Common myeloid progenitor, CD34-positive (primary cell): ENCODE results near the gene HTR2A.

Source experiments
- CTCF ChIA-PET: fragments of 350-600 bp; sonication (Branson Sonifier 250); formaldehyde crosslinking; loops from one replicate; lab custom pipeline; 2021; ENCODE audit warnings: antibody characterized with exemption; lab: Charles Lee
- POLR2A ChIA-PET: fragments of 350-600 bp; sonication (Branson Sonifier 250); formaldehyde crosslinking; loops from one replicate; lab custom pipeline; 2021; ENCODE audit warnings: antibody characterized with exemption; lab: Charles Lee
- DNase-seq, 3 donors: peaks; one replicate each; pipeline versions ENCODE4 v3.0.0 to v3.0.0-alpha.2; 2013
- H3K27ac ChIP-seq, 2 experiments: 1 replicate in 1 of 2; 2 replicates in 1 of 2; pipeline ENCODE4 v1.7.0; 2013; ENCODE audit warnings: inconsistent platforms in 2 of 2, low read length in 2 of 2, mild to moderate bottlenecking in 2 of 2, low read depth in 1 of 2, moderate library complexity in 1 of 2; ENCODE audit not compliant: severe bottlenecking in 2 of 2, insufficient read depth in 1 of 2, poor library complexity in 1 of 2
- H3K27me3 ChIP-seq, 5 experiments: replicated peaks in 2 of 5; 1 replicate in 3 of 5; 2 replicates in 2 of 5; pipeline versions ENCODE4 v1.6.1 to v1.7.0; 2013; ENCODE audit warnings: low read length in 4 of 5, mild to moderate bottlenecking in 2 of 5, moderate library complexity in 2 of 5, inconsistent platforms in 1 of 5; ENCODE audit not compliant: insufficient read depth in 5 of 5, control insufficient read depth in 4 of 5
- H3K36me3 ChIP-seq, 4 experiments: 1 replicate in 2 of 4; 2 replicates in 2 of 4; pipeline versions ENCODE4 v1.6.1 to v1.7.0; 2013; ENCODE audit warnings: low read length in 3 of 4, control low read depth in 1 of 4, mild to moderate bottlenecking in 1 of 4; ENCODE audit not compliant: control insufficient read depth in 4 of 4, insufficient read depth in 4 of 4
- H3K4me1 ChIP-seq, 4 experiments: 1 replicate in 3 of 4; 2 replicates in 1 of 4; pipeline versions ENCODE4 v1.6.1 to v1.7.1; 2013; ENCODE audit warnings: low read length in 3 of 4, mild to moderate bottlenecking in 3 of 4, control low read depth in 1 of 4, inconsistent platforms in 1 of 4, moderate library complexity in 1 of 4; ENCODE audit not compliant: control insufficient read depth in 4 of 4, insufficient read depth in 4 of 4; ENCODE audit errors: control extremely low read depth in 1 of 4
- H3K4me3 ChIP-seq, 7 experiments: 1 replicate in 4 of 7; 2 replicates in 3 of 7; pipeline versions ENCODE4 v1.5.1 to v1.7.0; 2013; ENCODE audit warnings: mild to moderate bottlenecking in 7 of 7, low read length in 6 of 7, moderate library complexity in 6 of 7, inconsistent platforms in 2 of 7, low read depth in 2 of 7, control low read depth in 1 of 7; ENCODE audit not compliant: insufficient read depth in 4 of 7, control insufficient read depth in 1 of 7; ENCODE audit errors: extremely low read depth in 1 of 7
- H3K9me3 ChIP-seq, 5 experiments: 1 replicate in 4 of 5; 2 replicates in 1 of 5; pipeline versions ENCODE4 v1.6.1 to v1.7.1; 2013; ENCODE audit warnings: low read length in 4 of 5, mild to moderate bottlenecking in 2 of 5, inconsistent platforms in 1 of 5, low read depth in 1 of 5, moderate library complexity in 1 of 5; ENCODE audit not compliant: control insufficient read depth in 4 of 5, insufficient read depth in 2 of 5; ENCODE audit errors: control extremely low read depth in 1 of 5
- WGBS: methylation state at CpG from one replicate; pipeline ENCODE4 v1.1.5; 2013; ENCODE audit not compliant: insufficient coverage; 5-methylcytosine and 5-hydroxymethylcytosine counted together

The HTR2A gene

DNA sequence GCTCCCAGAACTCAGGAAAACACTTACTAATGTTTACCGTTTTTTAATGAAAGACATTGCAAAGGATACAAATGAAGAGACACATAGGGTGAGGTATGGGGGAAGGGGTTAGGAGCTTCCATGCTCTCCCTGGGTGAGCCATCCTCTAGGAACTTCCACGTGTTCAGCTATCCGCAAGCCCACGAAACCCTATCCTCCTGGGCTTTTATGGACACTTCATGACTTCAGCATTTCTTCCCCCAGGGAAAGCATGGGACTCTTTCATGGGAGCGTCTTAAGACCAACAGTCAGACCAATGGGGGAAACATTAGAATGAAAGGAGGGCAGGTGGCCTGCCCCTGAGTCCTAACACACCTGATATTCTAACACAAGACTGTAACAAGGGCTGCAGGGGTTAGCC, 93.3 kb downstream of the HTR2A start:
- WGBS, result 94% methylated on average over 4 of the region's 5 CpGs
- CTCF ChIA-PET, result interaction anchor here (0.8 kb wide), 1 partner anchor 12 kb away, joined by 3 read pairs; no protein-coding TSS in a partner anchor
- no peak for DNase-seq
- H3K27me3 ChIP-seq, result no peaks in the 10 kb centered on the region
- no peak overlapping the region for H3K27ac ChIP-seq
- no peaks in the 10 kb centered on the region for H3K36me3 ChIP-seq
- no peak overlapping the region for H3K4me3 ChIP-seq
- no peaks in the 10 kb centered on the region for H3K4me1 ChIP-seq
- H3K9me3 ChIP-seq, result peaks cover 0 to 2% (median 0%) of the 10 kb centered on the region in 5 experiments
- POLR2A ChIA-PET, result no interaction called here

DNA sequence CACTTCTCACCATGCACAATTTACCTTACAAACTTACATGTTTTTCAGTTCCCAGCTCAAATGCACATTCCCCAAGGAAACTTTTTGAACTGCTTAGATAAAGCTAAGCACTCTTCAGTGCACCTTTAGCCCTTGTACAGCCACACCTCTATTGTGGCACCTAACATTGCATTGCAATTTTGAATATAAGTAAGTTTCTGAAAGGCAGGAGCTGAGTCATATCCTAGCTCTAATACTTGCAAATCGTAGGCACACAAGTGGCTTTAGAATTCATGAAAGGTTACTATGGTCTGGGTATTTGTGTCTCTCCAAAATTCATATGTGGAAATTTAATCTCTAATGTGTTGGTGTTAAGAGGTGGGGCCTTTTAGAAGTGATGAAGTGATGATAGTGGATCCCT, 95.0 kb downstream of the HTR2A start:
- peaks cover 0 to 2% (median 0%) of the 10 kb centered on the region in 5 experiments for H3K9me3 ChIP-seq
- DNase-seq, result no peak
- H3K27me3 ChIP-seq, result no peaks in the 10 kb centered on the region
- H3K36me3 ChIP-seq, result no peaks in the 10 kb centered on the region
- no peak overlapping the region for H3K27ac ChIP-seq
- no peak overlapping the region for H3K4me3 ChIP-seq
- peaks cover 0 to 9% (median 3%) of the 10 kb centered on the region in 4 experiments for H3K4me1 ChIP-seq
- CTCF ChIA-PET, result interaction anchor here (1.1 to 2.0 kb wide), 3 partner anchors 10 to 91 kb away, joined by 3 to 6 read pairs (median 4); no protein-coding TSS in a partner anchor
- WGBS, result 63% methylated on average over 1 of the region's 1 CpG
- POLR2A ChIA-PET, result no interaction called here

DNA sequence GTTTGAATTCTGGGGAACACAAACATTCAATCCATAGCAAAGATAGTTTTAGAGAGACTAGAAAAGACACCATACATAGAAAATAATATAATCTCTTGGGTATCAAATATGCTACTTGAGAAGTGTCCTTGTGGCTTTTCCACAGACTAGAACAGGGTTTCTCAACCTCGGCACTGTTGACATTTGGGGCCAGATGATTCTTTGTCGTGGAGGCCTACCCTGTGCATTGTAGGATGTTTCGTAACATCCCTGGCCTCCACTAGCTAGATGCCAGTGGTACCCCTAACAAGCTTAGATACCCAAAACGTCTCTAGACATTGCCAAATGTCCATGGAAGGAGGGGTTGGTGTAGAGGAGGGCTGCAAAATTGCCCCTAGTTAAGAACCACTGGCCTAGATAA, 97.7 kb downstream of the HTR2A start:
- peaks cover 0 to 5% (median 0%) of the 10 kb centered on the region in 4 experiments for H3K36me3 ChIP-seq
- CTCF ChIA-PET, result no interaction called here
- H3K4me1 ChIP-seq, result peaks cover 6 to 26% (median 17%) of the 10 kb centered on the region in 4 experiments
- H3K27ac ChIP-seq, result no peak overlapping the region
- DNase-seq, result no peak
- POLR2A ChIA-PET, result no interaction called here
- 89% methylated on average over 1 of the region's 4 CpGs for WGBS
- H3K4me3 ChIP-seq, result no peak overlapping the region
- no peaks in the 10 kb centered on the region for H3K27me3 ChIP-seq
- no peaks in the 10 kb centered on the region for H3K9me3 ChIP-seq

DNA sequence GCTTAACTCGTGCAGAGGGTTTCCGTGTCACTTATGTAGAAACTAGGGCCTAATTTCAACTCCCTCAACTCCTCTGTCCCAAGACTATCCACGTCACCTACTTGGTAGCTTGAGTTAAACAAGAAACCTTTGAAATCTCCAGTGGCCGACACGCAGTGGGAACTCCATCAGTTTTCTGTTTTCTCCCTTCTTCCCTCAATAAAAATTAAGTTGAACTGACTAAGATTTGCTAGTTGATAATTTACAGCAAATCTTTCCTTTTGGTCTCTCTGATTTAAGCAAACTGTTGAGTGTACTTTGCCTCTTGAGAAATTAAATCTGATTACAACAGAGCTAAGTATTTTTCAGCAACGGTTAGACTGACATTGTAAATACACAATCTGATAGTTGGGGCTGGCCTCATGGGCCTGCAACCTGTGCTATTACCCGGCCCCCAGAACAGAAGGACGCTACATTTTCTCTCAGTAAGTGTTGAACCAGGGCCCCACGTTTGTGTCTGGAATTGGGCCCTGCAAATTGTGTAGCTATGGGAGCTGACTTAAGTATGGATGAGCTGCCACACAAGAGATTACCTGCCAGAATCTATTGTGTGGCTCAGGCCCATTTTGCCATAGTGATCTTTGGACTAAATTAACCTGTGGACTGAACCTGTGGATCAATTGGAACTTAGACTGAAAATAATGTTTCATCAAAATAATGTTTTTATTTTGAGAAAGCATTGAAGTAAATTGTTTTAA, 99.2 kb downstream of the HTR2A start:
- 71% methylated on average over 7 of the region's 9 CpGs for WGBS
- Histone ChIP-seq H3K27ac (peak overlapping the region in 1 of 2 experiments; percentile 55), H3K9me3 (no peaks in the 10 kb centered on the region), H3K4me1 (peaks cover 9 to 26% (median 18%) of the 10 kb centered on the region in 4 experiments), H3K4me3 (peak overlapping the region in 6 of 7 experiments; percentile 77 to 98 (median 90)), H3K36me3 (peaks cover 0 to 5% (median 0%) of the 10 kb centered on the region in 4 experiments), H3K27me3 (no peaks in the 10 kb centered on the region)
- DNase-seq, result no peak
- ChIA-PET CTCF (no interaction called here), POLR2A (no interaction called here)

DNA sequence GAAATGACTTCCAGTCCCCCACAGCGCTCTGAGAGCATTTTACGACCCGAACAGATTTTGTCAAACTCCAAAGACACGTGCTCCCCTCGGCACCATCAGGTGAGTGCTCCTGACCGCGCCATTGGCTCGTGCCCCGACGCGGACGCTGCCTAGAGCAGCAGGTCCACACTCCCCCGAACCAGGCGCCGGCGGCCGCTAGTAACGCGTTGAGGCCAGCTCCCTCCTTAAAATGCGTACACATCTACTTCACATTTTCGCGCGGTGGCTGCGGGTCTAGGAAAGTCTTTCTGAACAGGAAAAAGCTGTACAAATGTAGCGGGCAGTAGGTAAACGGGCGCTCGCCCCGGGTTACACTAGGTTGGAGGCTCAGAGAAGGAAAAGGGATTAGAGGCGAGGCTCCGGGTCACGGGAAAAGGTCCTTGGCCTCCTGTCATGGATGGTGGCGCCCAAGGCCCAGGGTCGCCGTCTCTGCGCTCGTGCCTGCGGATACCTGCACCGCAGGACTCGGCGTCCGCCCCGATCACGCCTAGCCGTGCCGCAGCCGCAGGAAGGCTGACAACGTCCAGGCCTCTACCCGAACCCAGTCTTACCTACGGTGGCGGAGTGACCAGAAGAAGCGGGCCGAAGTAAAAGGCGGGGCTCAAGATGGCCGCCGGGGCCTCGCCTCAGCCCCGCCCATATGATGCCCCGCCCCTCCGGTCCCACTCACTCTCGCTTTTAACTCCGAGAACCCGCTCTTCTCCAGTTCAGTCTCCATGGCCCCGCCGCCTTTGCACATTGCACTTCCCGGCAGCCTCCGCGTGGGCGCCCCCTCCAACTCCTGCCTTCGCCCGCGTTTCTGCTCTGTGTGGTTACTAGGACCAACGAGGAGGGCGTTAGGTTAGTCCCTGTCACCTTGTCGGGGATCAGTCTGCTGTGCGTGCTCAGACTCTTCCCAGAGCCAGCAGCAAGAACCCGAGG, 100.1 kb downstream of the HTR2A start, which contains the start of gene ESD:
ESD (minus strand) TSS at position 647 of the 960 bp plus-strand sequence. CDS start 5,748 bp downstream, outside the sequence.
- Histone ChIP-seq H3K36me3 (peaks cover 0 to 5% (median 0%) of the 10 kb centered on the region in 4 experiments), H3K9me3 (no peaks in the 10 kb centered on the region), H3K4me3 (peak within 1 kb of the TSS; percentile 77 to 98 (median 86)), H3K27me3 (no peaks in the 10 kb centered on the region), H3K4me1 (peaks cover 9 to 26% (median 18%) of the 10 kb centered on the region in 4 experiments), H3K27ac (peak within 1 kb of the TSS; percentile 64 to 87)
- CTCF ChIA-PET, result no interaction called here
- under 1% methylated on average over 66 of the region's 77 CpGs for WGBS
- DNase-seq, result peak; percentile 89 to 94 (median 93)
- POLR2A ChIA-PET, result no interaction called here

DNA sequence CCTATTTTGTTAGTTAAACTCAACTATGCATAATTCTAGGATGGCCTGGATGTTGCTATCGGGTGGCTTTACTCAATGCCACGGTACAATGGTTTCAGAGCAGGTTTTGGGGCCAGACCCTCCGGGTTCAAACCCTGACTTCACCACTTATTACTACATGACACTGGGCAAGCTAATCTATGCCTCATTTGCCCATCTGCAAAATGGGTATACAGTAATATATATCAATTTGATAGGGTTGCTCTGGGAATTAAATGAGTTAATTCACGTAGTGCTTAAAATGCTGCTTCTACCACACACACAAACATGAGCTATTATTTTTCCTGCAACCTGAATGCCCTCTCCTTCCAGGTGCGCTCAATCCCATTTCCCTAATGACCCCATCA, 100.7 kb downstream of the HTR2A start:
- Histone ChIP-seq H3K27ac (peak overlapping the region in 1 of 2 experiments; percentile 87), H3K4me3 (peak overlapping the region; percentile 77 to 98 (median 86)), H3K9me3 (no peaks in the 10 kb centered on the region), H3K4me1 (peaks cover 9 to 26% (median 18%) of the 10 kb centered on the region in 4 experiments), H3K27me3 (no peaks in the 10 kb centered on the region), H3K36me3 (peaks cover 0 to 10% (median 0%) of the 10 kb centered on the region in 4 experiments)
- WGBS, result 42% methylated on average over 1 of the region's 5 CpGs
- POLR2A ChIA-PET, result no interaction called here
- DNase-seq, result peak in 1 of 3 donors; percentile 2
- CTCF ChIA-PET, result no interaction called here
